Panc1 (cell line): ENCODE results near the gene C11orf68.

Experiments used
- CTCF ChIP-seq: fragments of 450-650 bp; IDR thresholded peaks from 2 replicates; pipeline ENCODE4 v1.5.1; 2017; ENCODE audit warnings: mild to moderate bottlenecking
- POLR2AphosphoS5 ChIP-seq: IDR thresholded peaks from 2 replicates; pipeline ENCODE4 v1.6.1; 2012; ENCODE audit warnings: mild to moderate bottlenecking, low read depth, low read length, moderate library complexity
- TCF7L2 ChIP-seq: IDR thresholded peaks from 2 replicates; pipeline ENCODE4 v1.6.1; 2011; ENCODE audit warnings: mild to moderate bottlenecking, low read depth, low read length, inconsistent platforms

GRCh38 chr11:65900899-65901180, 18.0 kb downstream of the C11orf68 start:
- TF ChIP-seq CTCF (no peak), TCF7L2 (no peak), POLR2AphosphoS5 (no peak)
